Fibroblast of lung (primary cell): ENCODE measurements around the gene NANS.

ENCODE experiments used
- EZH2 ChIP-seq: IDR thresholded peaks from 2 replicates; pipeline ENCODE4 v1.5.1; 2012; ENCODE audit warnings: low read length, control low read depth, mild to moderate bottlenecking; ENCODE audit errors: missing control alignments
- TF ChIP-seq, protein P1 (sequence below), 2 donors: IDR thresholded peaks in 1 of 2; conservative IDR thresholded peaks in 1 of 2; 1 replicate in 1 of 2; 2 replicates in 1 of 2; pipeline ENCODE4 v1.5.1; 2011 to 2012; ENCODE audit warnings: low read length in 2 of 2, control low read depth in 1 of 2, inconsistent platforms in 1 of 2, low read depth in 1 of 2, mild to moderate bottlenecking in 1 of 2

- TF ChIP-seq, protein P1, sequence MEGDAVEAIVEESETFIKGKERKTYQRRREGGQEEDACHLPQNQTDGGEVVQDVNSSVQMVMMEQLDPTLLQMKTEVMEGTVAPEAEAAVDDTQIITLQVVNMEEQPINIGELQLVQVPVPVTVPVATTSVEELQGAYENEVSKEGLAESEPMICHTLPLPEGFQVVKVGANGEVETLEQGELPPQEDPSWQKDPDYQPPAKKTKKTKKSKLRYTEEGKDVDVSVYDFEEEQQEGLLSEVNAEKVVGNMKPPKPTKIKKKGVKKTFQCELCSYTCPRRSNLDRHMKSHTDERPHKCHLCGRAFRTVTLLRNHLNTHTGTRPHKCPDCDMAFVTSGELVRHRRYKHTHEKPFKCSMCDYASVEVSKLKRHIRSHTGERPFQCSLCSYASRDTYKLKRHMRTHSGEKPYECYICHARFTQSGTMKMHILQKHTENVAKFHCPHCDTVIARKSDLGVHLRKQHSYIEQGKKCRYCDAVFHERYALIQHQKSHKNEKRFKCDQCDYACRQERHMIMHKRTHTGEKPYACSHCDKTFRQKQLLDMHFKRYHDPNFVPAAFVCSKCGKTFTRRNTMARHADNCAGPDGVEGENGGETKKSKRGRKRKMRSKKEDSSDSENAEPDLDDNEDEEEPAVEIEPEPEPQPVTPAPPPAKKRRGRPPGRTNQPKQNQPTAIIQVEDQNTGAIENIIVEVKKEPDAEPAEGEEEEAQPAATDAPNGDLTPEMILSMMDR (conservative IDR thresholded peaks at IDR 0.05 in 1 of 2, IDR thresholded peaks at IDR 0.05 in 1 of 2; ENCODE audit: low read depth in 1 of 2, low read length in 2 of 2): peak in 1 of 2 donors; percentile 33
- TF ChIP-seq EZH2: no peak
These were observed 61.6 kb downstream of the NANS start for GRCh38 chr9:98117984-98118639.
